Dedifferentiated amniotic fluid mesenchymal stem cell (primary cell): ENCODE measurements around the gene SH3GL1.

Source experiments
- DNase-seq: peaks from one replicate; pipeline ENCODE4 v3.0.0-alpha.2; 2016; ENCODE audit errors: extremely low spot score

Gene SH3GL1

DNA sequence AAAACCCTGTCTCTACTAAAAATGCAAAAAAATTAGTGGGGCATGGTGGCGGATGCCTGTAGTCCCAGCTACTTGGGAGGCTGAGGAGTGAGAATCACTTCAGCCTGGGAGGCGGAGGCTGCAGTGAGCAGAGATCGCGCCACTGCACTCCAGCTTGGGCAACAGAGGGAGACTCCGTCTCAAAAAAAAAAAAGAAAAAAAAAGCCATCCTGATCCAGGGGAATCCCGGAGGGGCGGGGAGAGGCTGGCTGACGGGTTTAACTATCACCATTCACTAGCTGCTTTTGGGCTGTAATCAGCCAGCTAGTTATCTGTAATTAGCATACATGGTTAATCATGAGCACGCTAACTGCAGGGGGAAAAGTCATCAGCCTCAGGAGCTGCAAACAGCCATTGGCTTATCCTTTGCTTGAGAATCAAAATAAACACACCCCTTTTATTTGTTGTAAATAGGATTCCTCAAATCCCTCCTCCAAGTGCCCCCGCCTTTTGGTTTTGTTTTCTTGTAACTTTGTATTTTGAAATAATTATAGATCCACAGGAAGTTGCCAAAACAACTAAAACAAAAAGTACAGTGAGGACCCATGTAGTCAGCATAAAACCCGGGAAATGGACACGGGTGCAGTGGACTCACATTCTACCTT lies 86.4 kb downstream of the SH3GL1 start:
- DNase-seq: no peak
